K562 (cell line): ENCODE results near the gene GLDN. TPM values are rescaled to one million over a fixed set of nuclear protein-coding genes. Genes with fewer than 3 reads are reported as not detected.

Experiments
- ATAC-seq: fragments of 200-7000 bp; cut with Tn5 transposase; 3 replicates; pipeline ENCODE4 v1.9.1; 2020; ENCODE audit warnings: moderate library complexity
- BruUV-seq: library from RNA; stranded (reverse); fragments of 400-500 nt; replicated peaks from 2 replicates; lab custom pipeline; 2021; lab: Mats Ljungman, UMichigan
- CTCF ChIA-PET: fragments of 300-600 bp; formaldehyde crosslinking; extraction: SDS; loops from one replicate; lab custom pipeline; 2021; ENCODE audit warnings: low intra/inter-chr PET ratio; lab: Yijun Ruan, JAX
- POLR2A ChIA-PET: fragments of 300-600, 350-650 bp; sonication (Branson Sonifier 250); formaldehyde crosslinking; extraction: SDS; loops from one replicate; lab custom pipeline; 2021; ENCODE audit warnings: antibody characterized with exemption, inconsistent platforms; lab: Yijun Ruan, JAX
- DNase-seq, 4 experiments: peaks; one replicate each; pipeline versions ENCODE4 v3.0.0 to v3.0.0-alpha.2; 2011 to 2018; ENCODE audit warnings: low spot score in 3 of 4, mixed read lengths in 3 of 4; ENCODE audit errors: extremely low read depth in 1 of 4
- FAIRE-seq: peaks from 2 replicates; lab custom pipeline; 2011; peaks lifted over from hg19 to GRCh38; lab: Jason Lieb, UNC
- H2AFZ ChIP-seq: 2 replicates; pipeline ENCODE4 v1.6.0; 2011; ENCODE audit warnings: low read depth, low read length, control low read depth, inconsistent platforms
- H3K27ac ChIP-seq: fragments of 200-600 bp; 3 replicates; pipeline ENCODE4 v1.8.0; 2011; ENCODE audit warnings: low read depth, mild to moderate bottlenecking, control low read depth, inconsistent platforms, low read length, moderate library complexity, mixed read lengths; ENCODE audit errors: extremely low read depth
- H3K27me3 ChIP-seq, 2 experiments: fragments of 300-600 bp in 1 of 2; 2 replicates in 1 of 2; 3 replicates in 1 of 2; pipeline versions ENCODE4 v1.6.0 to v1.8.0; 2011; ENCODE audit warnings: inconsistent platforms in 2 of 2, low read length in 2 of 2, mild to moderate bottlenecking in 1 of 2, mixed read lengths in 1 of 2, moderate library complexity in 1 of 2; ENCODE audit not compliant: control insufficient read depth in 2 of 2, insufficient read depth in 2 of 2
- H3K36me3 ChIP-seq: fragments of 300-600 bp; 3 replicates; pipeline ENCODE4 v1.8.0; 2011; ENCODE audit warnings: mild to moderate bottlenecking, low read length, inconsistent platforms; ENCODE audit not compliant: control insufficient read depth, insufficient read depth
- H3K4me1 ChIP-seq, 2 experiments: fragments of 200-600 bp in 1 of 2; replicated peaks in 1 of 2; 2 replicates in 1 of 2; 3 replicates in 1 of 2; pipeline versions ENCODE4 v1.5.1 to v1.8.0; 2011; ENCODE audit warnings: inconsistent platforms in 2 of 2, low read length in 2 of 2, mild to moderate bottlenecking in 1 of 2, mixed read lengths in 1 of 2, moderate library complexity in 1 of 2; ENCODE audit not compliant: control insufficient read depth in 2 of 2, insufficient read depth in 2 of 2
- H3K4me2 ChIP-seq: 2 replicates; pipeline ENCODE4 v1.6.1; 2011; ENCODE audit warnings: low read length, control low read depth, inconsistent platforms, mixed read lengths; ENCODE audit not compliant: insufficient read depth
- H3K4me3 ChIP-seq: fragments of 200-600 bp; sonication (generic), shearing (Covaris generic); 2 replicates; pipeline ENCODE4 v1.5.1; 2016; ENCODE audit warnings: control low read depth, inconsistent platforms
- H3K79me2 ChIP-seq: fragments of 200-600 bp; 3 replicates; pipeline ENCODE4 v1.8.0; 2011; ENCODE audit warnings: low read length, inconsistent platforms; ENCODE audit not compliant: control insufficient read depth, insufficient read depth
- H3K9ac ChIP-seq, 2 experiments: 2 replicates each; pipeline versions ENCODE4 v1.6.0 to v1.6.1; 2011; ENCODE audit warnings: low read depth in 2 of 2, low read length in 2 of 2, control low read depth in 1 of 2, inconsistent platforms in 1 of 2, mild to moderate bottlenecking in 1 of 2, mixed read lengths in 1 of 2; ENCODE audit not compliant: insufficient read depth in 1 of 2
- H3K9me1 ChIP-seq: one replicate; pipeline ENCODE4 v1.6.0; 2011; ENCODE audit warnings: inconsistent platforms, mild to moderate bottlenecking, low read length, moderate library complexity; ENCODE audit not compliant: control insufficient read depth, insufficient read depth
- H3K9me3 ChIP-seq: replicated peaks from 2 replicates; pipeline ENCODE4 v1.5.1; 2011; ENCODE audit warnings: low read depth, low read length, inconsistent platforms; ENCODE audit not compliant: control insufficient read depth, insufficient read depth
- H4K20me1 ChIP-seq: replicated peaks from 2 replicates; pipeline ENCODE4 v1.6.1; 2011; ENCODE audit warnings: low read length, inconsistent platforms, mixed read lengths; ENCODE audit not compliant: control insufficient read depth, insufficient read depth
- CBFB ChIP-seq: sonication (generic); formaldehyde crosslinking; IDR thresholded peaks from 2 replicates; pipeline ENCODE4 v1.4.0; 2020; ENCODE audit warnings: mild to moderate bottlenecking, missing genetic modification reagents
- ELF4 ChIP-seq: fragments of 450-650 bp; formaldehyde crosslinking; IDR thresholded peaks from 2 replicates; pipeline ENCODE4 v1.4.0; 2022; ENCODE audit warnings: missing genetic modification characterization
- FUS ChIP-seq: fragments of 200-400 bp; formaldehyde crosslinking; optimal IDR thresholded peaks from 2 replicates; pipeline ENCODE3; 2017; ENCODE audit warnings: low read depth, low read length
- MEIS2 ChIP-seq: fragments of 450-650 bp; IDR thresholded peaks from 2 replicates; pipeline ENCODE4 v1.6.1; 2014; ENCODE audit warnings: mild to moderate bottlenecking; ENCODE audit not compliant: partially characterized antibody
- RBM17 ChIP-seq: fragments of 200-400 bp; formaldehyde crosslinking; IDR thresholded peaks from 2 replicates; pipeline ENCODE4 v1.6.1; 2017; ENCODE audit warnings: low read depth, mild to moderate bottlenecking, low read length, borderline replicate concordance
- RFX7 ChIP-seq: fragments of 250-450 bp; sonication (Bioruptor Pico); IDR thresholded peaks from 2 replicates; pipeline ENCODE4 v1.5.1; 2021; ENCODE audit warnings: mild to moderate bottlenecking
- SAFB2 ChIP-seq: fragments of 200-400 bp; formaldehyde crosslinking; IDR thresholded peaks from 2 replicates; pipeline ENCODE4 v1.6.1; 2018; ENCODE audit warnings: borderline replicate concordance, low read length, low read depth, moderate library complexity; ENCODE audit not compliant: severe bottlenecking
- TAF1 ChIP-seq: IDR thresholded peaks from 2 replicates; pipeline ENCODE4 v1.6.1; 2011; ENCODE audit warnings: mild to moderate bottlenecking, low read length, moderate library complexity; ENCODE audit not compliant: insufficient read depth, control insufficient read depth, severe bottlenecking; ENCODE audit errors: extremely low read depth
- TSC22D4 ChIP-seq: fragments of 450-650 bp; IDR thresholded peaks from 2 replicates; pipeline ENCODE4 v1.6.1; 2016; ENCODE audit warnings: missing genetic modification characterization, missing biosample characterization, control low read depth
- UBTF ChIP-seq, 2 experiments: IDR thresholded peaks; 2 replicates each; pipeline ENCODE4 v1.6.1; 2012; ENCODE audit warnings: improper control_type of control experiment in 2 of 2, low read depth in 2 of 2, low read length in 2 of 2, borderline replicate concordance in 1 of 2
- ZFX ChIP-seq: sonication (generic); formaldehyde crosslinking; IDR thresholded peaks from 2 replicates; pipeline ENCODE4 v1.8.0; 2022; ENCODE audit warnings: mild to moderate bottlenecking, missing genetic modification reagents, moderate library complexity
- ZNF165 ChIP-seq: fragments of 250-450 bp; sonication (Bioruptor Pico); IDR thresholded peaks from 2 replicates; pipeline ENCODE4 v1.4.0; 2020; ENCODE audit warnings: borderline replicate concordance
- ZNF212 ChIP-seq: fragments of 450-650 bp; formaldehyde crosslinking; IDR thresholded peaks from 2 replicates; pipeline ENCODE4 v1.4.0; 2020; ENCODE audit warnings: mild to moderate bottlenecking
- WGBS: fragments of 100-300 bp; shearing (Covaris generic); methylation state at CpG from one replicate; pipeline ENCODE4 v1.1.6; 2016; ENCODE audit warnings: low coverage, mixed read lengths; ENCODE audit not compliant: insufficient coverage; ENCODE audit errors: missing lambda C conversion rate; 5-methylcytosine and 5-hydroxymethylcytosine counted together
- in situ Hi-C: fragments of 300-500 bp; cut with MboI; formaldehyde crosslinking; loops from 4 replicates; pipeline ENCODE4 v1.15.0; 2018; ENCODE audit warnings: inconsistent platforms, mixed read lengths
- intact Hi-C: fragments of 100-400 bp; cut with micrococcal nuclease; formaldehyde crosslinking; loops from 2 replicates; pipeline ENCODE4 v1.14.2; 2022
- polyA plus RNA-seq, 8 experiments: library from polyadenylated mRNA; depleted of rRNA in 4 of 8; stranded (reverse) in 5 of 8; unstranded in 3 of 8; fragments of >200 nt; fragmentation: Nextera tagmentation in 2 of 8; fragmentation: Illumina TruSeq in 1 of 8; extraction: Ambion mirVana in 2 of 8; extraction: Trizol in 1 of 8; gene quantifications; 2 replicates each; pipeline versions ENCODE4 v1.2.1 to v1.2.3, GENCODE V29; 2011 to 2014; ENCODE audit warnings: inconsistent platforms in 1 of 8, missing spikeins in 1 of 8
- total RNA-seq, 7 experiments: library from RNA; depleted of rRNA in 6 of 7; stranded (reverse); fragments of >200 nt in 6 of 7; fragmentation: Illumina TruSeq in 2 of 7; extraction: Trizol in 2 of 7; gene quantifications; 2 replicates each; pipeline versions ENCODE4 v1.2.1 to v1.2.3, GENCODE V29; 2011 to 2021; ENCODE audit warnings: low replicate concordance in 1 of 7
- TF ChIP-seq, protein P1 (sequence below), 2 experiments: fragments of 450-650 bp in 1 of 2; sonication (generic) in 1 of 2; formaldehyde crosslinking; conservative IDR thresholded peaks; 2 replicates each; pipeline versions ENCODE4 v1.4.0 to v1.8.1; 2020 to 2022; ENCODE audit warnings: mild to moderate bottlenecking in 1 of 2, missing genetic modification reagents in 1 of 2
- TF ChIP-seq, protein P2 (sequence below): fragments of 450-650 bp; IDR thresholded peaks from 2 replicates; pipeline ENCODE4 v1.7.0; 2016; ENCODE audit warnings: borderline replicate concordance
- TF ChIP-seq, protein P3 (sequence below): sonication (generic); formaldehyde crosslinking; IDR thresholded peaks from 2 replicates; pipeline ENCODE4 v1.8.0; 2022; ENCODE audit warnings: missing genetic modification reagents, mild to moderate bottlenecking, borderline replicate concordance

The GLDN gene
- total and polyA plus RNA-seq, 9 of the 15 experiments (the other 6 are each of a cell fraction or from before 2014, with no cell fraction given): 0.05 to 0.33 (median 0.18) TPM

DNA sequence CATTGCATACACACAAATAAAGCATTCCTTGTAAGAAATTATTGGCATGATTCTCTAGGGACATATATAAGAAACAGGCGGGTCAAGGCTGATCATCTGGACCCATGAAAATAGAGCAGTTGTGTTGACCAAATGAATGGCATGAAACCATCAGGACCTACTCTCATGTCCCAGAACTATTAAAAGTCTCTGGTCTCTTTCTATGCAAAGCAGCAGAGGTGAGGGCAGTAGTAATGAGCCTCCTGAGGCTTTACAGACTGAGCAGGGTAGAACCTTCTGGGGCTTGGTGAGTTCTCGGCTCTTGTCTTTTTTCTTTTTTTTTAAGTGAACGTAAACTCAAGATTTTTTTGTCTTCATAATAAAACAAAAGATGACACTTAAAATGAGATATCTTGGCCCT is 9.3 kb downstream of the GLDN start (continued):
- TF ChIP-seq, protein P1, sequence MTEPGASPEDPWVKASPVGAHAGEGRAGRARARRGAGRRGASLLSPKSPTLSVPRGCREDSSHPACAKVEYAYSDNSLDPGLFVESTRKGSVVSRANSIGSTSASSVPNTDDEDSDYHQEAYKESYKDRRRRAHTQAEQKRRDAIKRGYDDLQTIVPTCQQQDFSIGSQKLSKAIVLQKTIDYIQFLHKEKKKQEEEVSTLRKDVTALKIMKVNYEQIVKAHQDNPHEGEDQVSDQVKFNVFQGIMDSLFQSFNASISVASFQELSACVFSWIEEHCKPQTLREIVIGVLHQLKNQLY (CRISPR knock-in tag; conservative IDR thresholded peaks at IDR 0.05): no peak
- TF ChIP-seq CBFB (CRISPR knock-in tag) (no peak), ZNF165 (CRISPR knock-in tag) (no peak), MEIS2 (no peak), RBM17 (no peak), RFX7 (CRISPR knock-in tag) (no peak)

DNA sequence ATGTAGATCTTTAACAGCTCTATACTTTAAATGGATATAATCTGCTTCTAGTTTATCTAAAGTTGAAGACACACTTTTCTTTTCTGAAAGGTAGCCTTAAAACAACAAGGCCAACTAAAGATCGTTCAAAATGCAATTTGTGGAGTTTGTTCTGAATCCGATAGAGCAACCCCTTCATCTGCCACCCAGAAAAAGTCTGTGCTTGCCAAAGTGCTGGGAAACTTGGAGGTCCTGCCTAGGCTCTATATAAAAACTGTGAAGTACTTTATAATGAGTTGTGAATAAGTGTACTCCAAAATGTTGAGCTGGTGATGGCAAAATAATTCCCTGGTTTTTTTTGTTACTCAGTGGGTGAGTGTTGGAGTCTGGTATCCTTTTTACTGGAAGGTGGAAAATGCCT is 12.5 kb downstream of the GLDN start:
- Histone ChIP-seq H3K4me1 (no peaks in the 10 kb centered on the region), H4K20me1 (no peaks in the 10 kb centered on the region), H3K36me3 (no peaks in the 10 kb centered on the region), H3K79me2 (no peaks in the 10 kb centered on the region), H2AFZ (no peak overlapping the region), H3K9me3 (no peaks in the 10 kb centered on the region), H3K9me1 (no peaks in the 10 kb centered on the region), H3K4me2 (no peak overlapping the region), H3K4me3 (no peak overlapping the region), H3K27ac (no peak overlapping the region), H3K9ac (no peak overlapping the region), H3K27me3 (peaks cover 23 to 24% of the 10 kb centered on the region in 2 experiments; a peak in 4 of 5 replicates)
- ChIA-PET CTCF (no interaction called here), POLR2A (no interaction called here)
- intact Hi-C loops (no loop called here), in situ Hi-C loops (no loop called here)
- DNase-seq (no peak), FAIRE-seq (no peak), ATAC-seq (no peak)
- no TSS peak for BruUV-seq
- 0% methylated on average over 2 of the region's 2 CpGs for WGBS
- TF ChIP-seq TAF1 (no peak), TSC22D4 (no peak), FUS (no peak), UBTF (IDR thresholded peaks at IDR 0.05; ENCODE audit: borderline replicate concordance in 1 of 2, low read depth in 2 of 2, low read length in 2 of 2) (no peak), ZNF212 (CRISPR knock-in tag) (no peak), SAFB2 (no peak), ZFX (no peak), ELF4 (CRISPR knock-in tag) (no peak)
- TF ChIP-seq, protein P2, sequence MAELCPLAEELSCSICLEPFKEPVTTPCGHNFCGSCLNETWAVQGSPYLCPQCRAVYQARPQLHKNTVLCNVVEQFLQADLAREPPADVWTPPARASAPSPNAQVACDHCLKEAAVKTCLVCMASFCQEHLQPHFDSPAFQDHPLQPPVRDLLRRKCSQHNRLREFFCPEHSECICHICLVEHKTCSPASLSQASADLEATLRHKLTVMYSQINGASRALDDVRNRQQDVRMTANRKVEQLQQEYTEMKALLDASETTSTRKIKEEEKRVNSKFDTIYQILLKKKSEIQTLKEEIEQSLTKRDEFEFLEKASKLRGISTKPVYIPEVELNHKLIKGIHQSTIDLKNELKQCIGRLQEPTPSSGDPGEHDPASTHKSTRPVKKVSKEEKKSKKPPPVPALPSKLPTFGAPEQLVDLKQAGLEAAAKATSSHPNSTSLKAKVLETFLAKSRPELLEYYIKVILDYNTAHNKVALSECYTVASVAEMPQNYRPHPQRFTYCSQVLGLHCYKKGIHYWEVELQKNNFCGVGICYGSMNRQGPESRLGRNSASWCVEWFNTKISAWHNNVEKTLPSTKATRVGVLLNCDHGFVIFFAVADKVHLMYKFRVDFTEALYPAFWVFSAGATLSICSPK: no peak
- TF ChIP-seq, protein P3, sequence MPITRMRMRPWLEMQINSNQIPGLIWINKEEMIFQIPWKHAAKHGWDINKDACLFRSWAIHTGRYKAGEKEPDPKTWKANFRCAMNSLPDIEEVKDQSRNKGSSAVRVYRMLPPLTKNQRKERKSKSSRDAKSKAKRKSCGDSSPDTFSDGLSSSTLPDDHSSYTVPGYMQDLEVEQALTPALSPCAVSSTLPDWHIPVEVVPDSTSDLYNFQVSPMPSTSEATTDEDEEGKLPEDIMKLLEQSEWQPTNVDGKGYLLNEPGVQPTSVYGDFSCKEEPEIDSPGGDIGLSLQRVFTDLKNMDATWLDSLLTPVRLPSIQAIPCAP (CRISPR knock-in tag): no peak
